ENCODE results near the gene TMEM174.
A peak's percentile ranks its signal among the peaks of the same experiment; 100 is the strongest.

DNA sequence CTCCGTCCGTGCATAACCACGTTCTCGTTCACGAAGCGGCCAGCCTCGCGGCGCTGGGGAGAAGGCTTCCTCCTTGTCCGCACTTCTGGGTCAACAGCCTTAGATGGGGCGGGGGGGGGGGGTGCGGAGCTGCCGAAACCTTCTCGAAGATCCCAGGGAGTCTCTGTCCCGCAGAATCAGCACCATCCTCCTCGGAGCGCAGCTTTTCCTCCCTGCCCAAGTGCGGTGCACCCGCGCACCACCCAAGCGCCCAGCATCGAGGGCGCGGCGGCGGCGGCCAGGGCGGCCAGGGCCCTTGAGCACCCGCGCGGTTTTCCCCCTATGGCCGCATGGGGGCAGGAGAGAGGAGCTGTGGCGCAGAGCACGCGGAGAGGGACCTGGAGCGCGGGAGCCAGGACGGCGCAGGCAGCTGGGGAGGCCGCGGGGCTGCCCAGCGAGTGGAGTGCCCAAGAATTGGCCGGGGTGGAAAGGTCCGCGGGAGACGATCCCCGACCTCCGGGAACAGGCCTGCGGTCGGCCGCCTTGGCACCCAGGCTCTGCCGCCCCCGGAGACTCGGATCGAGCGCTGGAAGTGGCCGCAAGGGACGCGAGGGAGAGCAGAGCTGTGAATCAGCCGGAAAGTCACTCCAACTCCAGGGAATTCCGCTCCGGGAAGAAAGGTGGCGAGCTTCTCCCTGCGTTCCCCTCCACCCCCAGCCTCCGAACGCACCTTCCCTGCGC lies 43.1 kb downstream of the TMEM174 start:
- TF ChIP-seq, protein P1, sequence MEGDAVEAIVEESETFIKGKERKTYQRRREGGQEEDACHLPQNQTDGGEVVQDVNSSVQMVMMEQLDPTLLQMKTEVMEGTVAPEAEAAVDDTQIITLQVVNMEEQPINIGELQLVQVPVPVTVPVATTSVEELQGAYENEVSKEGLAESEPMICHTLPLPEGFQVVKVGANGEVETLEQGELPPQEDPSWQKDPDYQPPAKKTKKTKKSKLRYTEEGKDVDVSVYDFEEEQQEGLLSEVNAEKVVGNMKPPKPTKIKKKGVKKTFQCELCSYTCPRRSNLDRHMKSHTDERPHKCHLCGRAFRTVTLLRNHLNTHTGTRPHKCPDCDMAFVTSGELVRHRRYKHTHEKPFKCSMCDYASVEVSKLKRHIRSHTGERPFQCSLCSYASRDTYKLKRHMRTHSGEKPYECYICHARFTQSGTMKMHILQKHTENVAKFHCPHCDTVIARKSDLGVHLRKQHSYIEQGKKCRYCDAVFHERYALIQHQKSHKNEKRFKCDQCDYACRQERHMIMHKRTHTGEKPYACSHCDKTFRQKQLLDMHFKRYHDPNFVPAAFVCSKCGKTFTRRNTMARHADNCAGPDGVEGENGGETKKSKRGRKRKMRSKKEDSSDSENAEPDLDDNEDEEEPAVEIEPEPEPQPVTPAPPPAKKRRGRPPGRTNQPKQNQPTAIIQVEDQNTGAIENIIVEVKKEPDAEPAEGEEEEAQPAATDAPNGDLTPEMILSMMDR (IDR thresholded peaks at IDR 0.05; ENCODE audit: insufficient read depth, low read depth, low read length), result peak; percentile 25
- no peak for TF ChIP-seq EZH2 (IDR thresholded peaks at IDR 0.05; ENCODE audit: insufficient read depth, low read length)

Data from astrocyte (in vitro differentiated cells and primary cell).